Activated T-cell treated with anti-CD3 and anti-CD28 coated beads, Interleukin-2, amount 50 U/mL, for 4 hours (primary cell): ENCODE results near the gene USP7. TPM values are rescaled to one million over a fixed set of nuclear protein-coding genes. Genes with fewer than 3 reads are reported as not detected.
A peak's percentile ranks its signal among the peaks of the same experiment; 100 is the strongest.

Source experiments
- ATAC-seq, 2 donors: fragments of 200-7000 bp; cut with Tn5 transposase; one replicate each; pipeline ENCODE4 v1.10.0; 2021
- DNase-seq: peaks from one replicate; pipeline ENCODE4 v3.0.0-alpha.2; 2020
- H3K27me3 Mint-ChIP-seq: one replicate; pipeline ENCODE4 v1.8.0; 2021; ENCODE audit warnings: low read depth, mixed read lengths
- H3K36me3 Mint-ChIP-seq: one replicate; pipeline ENCODE4 v1.8.0; 2022; ENCODE audit warnings: mixed read lengths; ENCODE audit not compliant: insufficient read depth
- H3K4me1 Mint-ChIP-seq: one replicate; pipeline ENCODE4 v1.8.0; 2021; ENCODE audit warnings: low read depth, mixed read lengths
- H3K4me3 Mint-ChIP-seq: one replicate; pipeline ENCODE4 v1.8.0; 2021; ENCODE audit warnings: mild to moderate bottlenecking, moderate library complexity, mixed read lengths
- H3K9me3 Mint-ChIP-seq: one replicate; pipeline ENCODE4 v1.8.0; 2021; ENCODE audit warnings: mixed read lengths
- total RNA-seq, 3 donors: library from RNA; stranded (reverse); gene quantifications; one replicate each; pipeline ENCODE4 v1.2.1, GENCODE V29; 2021

The USP7 gene
- total RNA-seq, 3 donors from 2014 or later, result 189 to 210 (median 196) TPM

- no peaks in the 10 kb centered on the region for H3K9me3 Mint-ChIP-seq
- DNase-seq (peak; percentile 75), ATAC-seq (peak; percentile 100)
- peak overlapping the region; percentile 19 for H3K4me3 Mint-ChIP-seq
- H3K4me1 Mint-ChIP-seq, result peaks cover 86% of the 10 kb centered on the region
- no peaks in the 10 kb centered on the region for H3K27me3 Mint-ChIP-seq
- peaks cover 4% of the 10 kb centered on the region for H3K36me3 Mint-ChIP-seq
Measured at GRCh38 chr16:8936421-8936820, 27.3 kb downstream of the USP7 start.

- Mint-ChIP-seq H3K36me3 (peaks cover 4% of the 10 kb centered on the region), H3K9me3 (no peaks in the 10 kb centered on the region), H3K27me3 (no peaks in the 10 kb centered on the region), H3K4me3 (no peak overlapping the region), H3K4me1 (peaks cover 85% of the 10 kb centered on the region)
- ATAC-seq, result peak; percentile 16 to 23
- no peak for DNase-seq
Measured at GRCh38 chr16:8935989-8936388, 27.7 kb downstream of the USP7 start.

GRCh38 chr16:8934601-8935000, 29.1 kb downstream of the USP7 start:
- no peaks in the 10 kb centered on the region for H3K9me3 Mint-ChIP-seq
- H3K4me1 Mint-ChIP-seq, result peaks cover 76% of the 10 kb centered on the region
- no peak for DNase-seq

GRCh38 chr16:8931859-8932258, 31.8 kb downstream of the USP7 start:
- peak; percentile 46 for DNase-seq
- Mint-ChIP-seq H3K9me3 (no peaks in the 10 kb centered on the region), H3K4me1 (peaks cover 69% of the 10 kb centered on the region), H3K36me3 (peaks cover 25% of the 10 kb centered on the region), H3K27me3 (no peaks in the 10 kb centered on the region), H3K4me3 (no peak overlapping the region)
- ATAC-seq, result no peak

More at GRCh38 chr16:8934601-8935000, 29.1 kb downstream of the USP7 start:
- Mint-ChIP-seq H3K4me3 (no peak overlapping the region), H3K36me3 (peaks cover 7% of the 10 kb centered on the region), H3K27me3 (no peaks in the 10 kb centered on the region)
- no peak for ATAC-seq

- Mint-ChIP-seq H3K9me3 (no peaks in the 10 kb centered on the region), H3K27me3 (no peaks in the 10 kb centered on the region), H3K4me1 (peaks cover 58% of the 10 kb centered on the region), H3K4me3 (no peak overlapping the region), H3K36me3 (peaks cover 30% of the 10 kb centered on the region)
- DNase-seq, result no peak
- ATAC-seq, result no peak
Measured at GRCh38 chr16:8929086-8929748, 34.5 kb downstream of the USP7 start.

GRCh38 chr16:8928467-8928957, 35.2 kb downstream of the USP7 start:
- ATAC-seq, result peak; percentile 80 to 88
- Mint-ChIP-seq H3K36me3 (peaks cover 32% of the 10 kb centered on the region), H3K4me1 (peaks cover 55% of the 10 kb centered on the region), H3K4me3 (no peak overlapping the region), H3K27me3 (no peaks in the 10 kb centered on the region), H3K9me3 (no peaks in the 10 kb centered on the region)
- no peak for DNase-seq

GRCh38 chr16:8926827-8927226, 36.9 kb downstream of the USP7 start:
- Mint-ChIP-seq H3K27me3 (no peaks in the 10 kb centered on the region), H3K36me3 (peaks cover 39% of the 10 kb centered on the region), H3K4me1 (peaks cover 50% of the 10 kb centered on the region), H3K4me3 (no peak overlapping the region), H3K9me3 (no peaks in the 10 kb centered on the region)
- no peak for ATAC-seq
- no peak for DNase-seq

- no peaks in the 10 kb centered on the region for H3K27me3 Mint-ChIP-seq
- H3K4me3 Mint-ChIP-seq, result no peak overlapping the region
- H3K4me1 Mint-ChIP-seq, result peaks cover 57% of the 10 kb centered on the region
- ATAC-seq, result no peak
- no peaks in the 10 kb centered on the region for H3K9me3 Mint-ChIP-seq
- DNase-seq, result no peak
- peaks cover 44% of the 10 kb centered on the region for H3K36me3 Mint-ChIP-seq
Measured at GRCh38 chr16:8925455-8925854, 38.3 kb downstream of the USP7 start.

GRCh38 chr16:8924214-8924613, 39.5 kb downstream of the USP7 start:
- Mint-ChIP-seq H3K4me3 (no peak overlapping the region), H3K36me3 (peaks cover 45% of the 10 kb centered on the region), H3K9me3 (no peaks in the 10 kb centered on the region), H3K4me1 (peaks cover 60% of the 10 kb centered on the region), H3K27me3 (no peaks in the 10 kb centered on the region)
- ATAC-seq (no peak), DNase-seq (no peak)

GRCh38 chr16:8923199-8923598, 40.5 kb downstream of the USP7 start:
- Mint-ChIP-seq H3K9me3 (no peaks in the 10 kb centered on the region), H3K36me3 (peaks cover 42% of the 10 kb centered on the region), H3K27me3 (no peaks in the 10 kb centered on the region), H3K4me3 (no peak overlapping the region), H3K4me1 (peaks cover 57% of the 10 kb centered on the region)
- ATAC-seq, result no peak
- no peak for DNase-seq

GRCh38 chr16:8921347-8921984, 42.2 kb downstream of the USP7 start:
- Mint-ChIP-seq H3K4me3 (no peak overlapping the region), H3K27me3 (no peaks in the 10 kb centered on the region), H3K9me3 (no peaks in the 10 kb centered on the region), H3K36me3 (peaks cover 43% of the 10 kb centered on the region), H3K4me1 (peaks cover 49% of the 10 kb centered on the region)
- DNase-seq (no peak), ATAC-seq (peak; percentile 25 to 31)

GRCh38 chr16:8920645-8921346, 42.9 kb downstream of the USP7 start:
- ATAC-seq (peak; percentile 37 to 57), DNase-seq (no peak)
- peaks cover 51% of the 10 kb centered on the region for H3K4me1 Mint-ChIP-seq
- H3K4me3 Mint-ChIP-seq, result no peak overlapping the region
- H3K9me3 Mint-ChIP-seq, result no peaks in the 10 kb centered on the region
- peaks cover 49% of the 10 kb centered on the region for H3K36me3 Mint-ChIP-seq
- H3K27me3 Mint-ChIP-seq, result no peaks in the 10 kb centered on the region

GRCh38 chr16:8919934-8920462, 43.7 kb downstream of the USP7 start:
- ATAC-seq (no peak), DNase-seq (no peak)
- no peak overlapping the region for H3K4me3 Mint-ChIP-seq
- peaks cover 46% of the 10 kb centered on the region for H3K4me1 Mint-ChIP-seq
- H3K9me3 Mint-ChIP-seq, result no peaks in the 10 kb centered on the region
- H3K36me3 Mint-ChIP-seq, result peaks cover 53% of the 10 kb centered on the region
- no peaks in the 10 kb centered on the region for H3K27me3 Mint-ChIP-seq

GRCh38 chr16:8919089-8919933, 44.4 kb downstream of the USP7 start:
- ATAC-seq, result peak in 1 of 2 donors; percentile 23
- H3K4me3 Mint-ChIP-seq, result no peak overlapping the region
- H3K36me3 Mint-ChIP-seq, result peaks cover 58% of the 10 kb centered on the region
- no peaks in the 10 kb centered on the region for H3K9me3 Mint-ChIP-seq
- DNase-seq, result no peak
- H3K4me1 Mint-ChIP-seq, result peaks cover 44% of the 10 kb centered on the region
- H3K27me3 Mint-ChIP-seq, result no peaks in the 10 kb centered on the region
